Activated CD8-positive, alpha-beta memory T cell treated with anti-CD3 and anti-CD28 coated beads, Interleukin-2, amount 50 U/mL, for 4 hours (primary cell): Measurements from ENCODE around the gene TFEC.
"Not testable (repeated sequence)": the region's sequence is repeated elsewhere in the genome, so short reads cannot be mapped to it uniquely, and the experiment has no call there.

Experiments used
- DNase-seq: peaks from one replicate; pipeline ENCODE4 v3.0.0-alpha.2; 2020

Gene TFEC, protein sequence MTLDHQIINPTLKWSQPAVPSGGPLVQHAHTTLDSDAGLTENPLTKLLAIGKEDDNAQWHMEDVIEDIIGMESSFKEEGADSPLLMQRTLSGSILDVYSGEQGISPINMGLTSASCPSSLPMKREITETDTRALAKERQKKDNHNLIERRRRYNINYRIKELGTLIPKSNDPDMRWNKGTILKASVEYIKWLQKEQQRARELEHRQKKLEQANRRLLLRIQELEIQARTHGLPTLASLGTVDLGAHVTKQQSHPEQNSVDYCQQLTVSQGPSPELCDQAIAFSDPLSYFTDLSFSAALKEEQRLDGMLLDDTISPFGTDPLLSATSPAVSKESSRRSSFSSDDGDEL

DNA sequence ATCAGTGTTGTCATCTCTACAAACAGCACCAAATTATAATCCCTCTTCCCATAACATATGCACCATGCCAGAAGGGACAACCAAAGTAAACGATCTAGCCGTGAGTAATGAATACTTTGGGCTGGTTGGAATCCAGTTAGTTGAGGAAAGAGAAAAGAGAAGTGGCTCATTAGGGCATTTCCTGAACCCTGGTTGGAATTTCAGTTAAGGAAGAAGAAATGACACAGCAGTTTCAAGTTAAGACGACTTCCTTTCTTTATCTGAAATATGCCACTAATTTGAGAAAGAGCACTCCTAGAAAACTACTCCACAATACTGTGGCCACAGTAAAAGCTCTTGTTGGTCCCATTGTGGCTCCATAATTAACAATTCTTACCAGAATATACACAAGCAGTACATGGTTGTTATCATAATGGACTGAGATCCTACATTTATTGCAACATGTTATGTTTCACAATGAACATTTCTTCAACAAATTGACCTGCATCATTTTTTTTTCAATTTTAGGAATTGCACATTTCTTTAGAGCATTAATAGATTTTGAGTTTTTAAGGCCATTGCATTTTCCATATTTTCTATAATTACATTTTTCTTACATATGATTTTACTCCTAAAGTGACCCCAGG lies at the start of gene TFEC:
Gene TFEC, minus strand, starts transcription at position 113 of the 626 bp plus-strand sequence. CDS start 46,322 bp downstream, outside the sequence.
- DNase-seq: no peak

DNA sequence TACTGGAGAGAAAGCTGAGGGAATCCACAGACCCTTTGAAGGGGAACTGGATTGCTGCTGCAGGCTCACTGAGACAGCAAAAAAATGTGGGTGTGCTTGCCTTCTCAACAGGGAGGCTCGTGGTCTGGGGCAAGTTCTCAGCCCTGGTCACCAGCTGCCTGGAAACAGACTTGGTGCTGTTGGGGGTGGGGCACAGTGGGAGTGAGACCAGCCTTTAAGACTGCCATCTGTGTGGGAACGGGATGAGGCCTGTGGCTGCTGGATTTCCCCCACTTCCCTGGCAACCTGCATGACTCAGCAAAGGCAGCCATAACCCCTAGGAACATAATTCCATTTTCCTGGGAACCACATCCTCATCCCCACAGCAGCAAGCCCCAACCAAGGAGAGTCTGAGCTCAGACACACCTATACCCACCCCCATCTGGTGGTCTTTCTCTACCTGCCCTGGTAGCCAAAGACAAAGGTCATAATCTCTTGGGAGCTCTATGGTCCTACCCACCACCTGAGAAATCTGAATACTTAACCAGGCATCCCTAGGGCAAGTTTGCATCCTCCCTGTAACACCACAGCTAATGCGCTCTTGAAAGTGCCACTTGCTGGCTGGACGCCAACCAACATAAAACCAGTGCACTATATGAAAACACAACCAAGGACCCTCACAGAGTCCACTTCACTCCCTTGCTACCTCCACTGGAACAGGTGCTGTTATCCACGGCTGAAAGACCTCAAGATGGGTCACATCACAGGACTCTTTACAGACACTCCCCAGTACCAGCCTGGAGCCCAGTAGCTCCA lies 45.0 kb upstream of the TFEC start:
- DNase-seq: no peak

DNA sequence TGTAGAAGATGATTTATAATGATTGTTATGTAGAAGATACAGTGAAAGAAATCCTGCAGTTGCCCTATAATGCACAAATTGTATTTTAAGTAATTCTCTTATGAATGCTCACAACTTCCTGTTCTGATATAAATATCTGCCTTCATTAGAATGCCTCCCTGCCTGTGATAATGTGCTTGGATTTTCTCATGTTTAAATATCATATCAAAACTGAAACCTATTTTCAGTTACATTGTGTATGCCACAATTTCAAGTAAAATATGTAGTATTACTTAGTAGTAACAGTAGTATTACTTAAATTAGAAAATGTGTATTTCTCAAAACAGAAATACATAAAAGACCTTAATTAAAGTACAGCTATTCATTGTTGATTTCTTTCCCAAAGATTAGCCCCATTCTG lies 41.1 kb upstream of the TFEC start:
- no peak for DNase-seq

DNA sequence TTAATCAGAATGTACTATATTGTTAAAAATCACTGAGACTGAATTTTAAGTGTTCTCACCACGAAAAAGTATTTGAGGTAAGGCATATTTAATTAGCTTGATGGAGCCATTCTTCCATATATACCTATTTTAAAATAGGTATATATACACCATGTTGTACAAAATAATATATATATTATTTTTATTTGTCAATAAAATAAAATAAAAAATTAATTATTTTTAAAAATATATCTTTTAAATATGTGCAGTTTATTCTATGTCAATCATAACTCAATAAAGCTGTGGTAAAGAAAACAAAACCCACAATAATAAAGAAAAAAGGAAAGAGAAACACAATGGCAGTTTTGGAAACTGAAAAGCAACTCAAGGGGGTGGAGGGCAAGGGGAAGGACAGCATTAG lies 33.6 kb upstream of the TFEC start:
- no peak for DNase-seq

DNA sequence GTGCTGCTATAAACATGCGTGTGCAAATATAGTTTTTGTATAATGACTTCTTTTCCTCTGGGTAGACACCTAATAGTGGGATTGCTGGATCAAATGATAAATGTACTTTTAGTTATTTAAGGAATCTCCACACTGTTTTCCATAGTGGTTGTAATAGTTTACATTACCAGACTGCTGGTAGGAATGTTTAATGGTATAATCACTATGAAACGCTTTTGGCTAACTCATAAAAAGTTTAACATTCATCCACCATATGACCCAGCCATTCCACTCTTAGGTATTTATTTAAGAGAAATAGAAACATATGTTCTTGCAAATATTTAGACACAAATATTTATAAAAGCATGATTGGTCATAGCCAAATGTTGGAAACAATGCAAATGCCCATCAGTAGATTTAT lies 32.1 kb upstream of the TFEC start:
- no peak for DNase-seq

DNA sequence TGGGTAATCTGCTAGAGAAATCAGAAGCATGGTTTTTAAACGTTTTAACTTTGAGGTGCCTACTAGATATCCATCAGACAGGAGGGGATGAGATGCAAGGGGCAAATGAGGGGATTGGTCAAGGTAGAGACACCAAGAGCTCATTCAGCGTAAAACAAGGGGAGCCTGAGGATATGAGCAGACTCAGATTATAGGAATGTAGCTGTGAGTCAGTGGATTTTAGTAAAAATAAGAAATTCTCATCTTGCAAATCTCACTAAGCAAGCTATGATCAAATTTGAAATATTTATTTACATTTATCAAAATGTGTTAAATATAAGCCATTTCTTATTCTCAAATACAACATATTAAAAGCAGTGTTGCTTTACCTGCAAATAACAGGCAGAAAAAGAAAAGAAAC lies 21.4 kb upstream of the TFEC start:
- no peak for DNase-seq

DNA sequence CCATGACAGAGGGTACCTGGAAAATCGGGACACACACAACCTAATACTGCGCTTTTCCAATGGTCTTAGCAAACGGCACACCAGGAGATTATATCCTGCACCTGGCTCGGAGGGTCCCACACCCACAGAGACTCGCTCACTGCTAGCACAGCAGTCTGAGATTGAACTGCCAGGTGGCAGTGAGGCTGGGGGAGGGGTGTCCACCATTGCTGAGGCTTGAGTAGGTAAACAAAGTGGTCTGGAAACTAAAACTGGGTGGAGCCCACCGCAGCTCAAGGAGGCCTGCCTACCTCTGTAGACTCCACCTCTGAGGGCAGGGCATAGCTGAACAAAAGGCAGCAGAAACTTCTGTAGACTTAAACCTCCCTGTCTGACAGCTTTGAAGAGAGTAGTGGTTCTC lies 16.7 kb upstream of the TFEC start:
- not testable (repeated sequence) for DNase-seq

DNA sequence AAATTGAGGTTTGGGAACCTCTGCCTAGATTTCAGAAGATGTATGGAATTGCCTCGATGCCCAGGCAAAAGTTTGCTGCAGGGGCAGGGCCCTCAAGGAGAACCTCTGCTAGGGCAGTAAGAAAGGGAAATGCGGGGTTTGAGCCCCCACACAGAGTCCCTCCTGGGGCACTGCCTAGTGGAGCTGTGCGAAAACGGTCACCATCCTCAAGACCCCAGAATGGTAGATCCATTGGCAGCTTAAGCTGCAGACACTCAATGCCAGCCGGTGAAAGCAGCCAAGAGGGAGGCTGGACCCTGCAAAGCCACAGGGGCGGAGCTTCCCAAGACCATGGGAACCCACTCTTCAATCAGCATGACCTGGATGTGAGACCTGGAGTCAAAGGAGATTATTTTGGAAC lies 15.0 kb upstream of the TFEC start:
- no peak for DNase-seq

DNA sequence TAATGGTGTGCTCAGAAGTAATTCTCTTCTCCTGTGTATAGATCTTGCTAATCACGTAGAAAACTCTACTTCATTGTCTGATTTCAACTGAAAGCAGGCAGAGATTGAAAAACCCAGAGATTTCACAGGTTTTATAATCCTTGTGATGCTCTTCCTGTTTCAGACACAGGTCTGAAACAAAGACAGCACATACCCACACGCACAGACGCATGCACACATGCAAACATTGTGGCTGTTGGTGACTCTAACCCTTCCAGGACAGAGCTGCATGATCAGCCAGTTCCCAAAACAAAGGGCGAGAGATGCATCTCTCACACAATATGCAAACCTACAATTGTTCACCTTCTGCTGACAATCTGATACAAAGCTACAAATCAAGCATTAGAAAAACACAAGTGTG lies 11.1 kb upstream of the TFEC start:
- DNase-seq: no peak

DNA sequence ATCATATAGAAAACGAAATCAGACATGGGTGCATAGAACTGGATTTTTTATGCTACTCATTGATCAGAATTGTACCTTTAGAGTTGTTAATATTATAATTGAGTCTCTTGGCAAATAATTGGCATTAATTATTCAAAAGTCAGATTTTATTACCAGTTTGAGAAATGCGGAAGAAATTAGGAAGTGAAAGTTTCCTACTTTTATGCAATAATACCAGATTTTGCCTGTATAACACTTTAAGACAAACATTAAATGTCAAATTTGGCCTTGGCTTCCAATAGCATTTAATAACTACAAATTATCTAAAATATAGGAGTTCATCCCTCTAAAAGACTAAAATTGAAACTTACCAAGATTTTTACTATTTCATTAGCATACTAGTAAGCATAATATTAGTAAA lies 6.8 kb upstream of the TFEC start:
- no peak for DNase-seq

DNA sequence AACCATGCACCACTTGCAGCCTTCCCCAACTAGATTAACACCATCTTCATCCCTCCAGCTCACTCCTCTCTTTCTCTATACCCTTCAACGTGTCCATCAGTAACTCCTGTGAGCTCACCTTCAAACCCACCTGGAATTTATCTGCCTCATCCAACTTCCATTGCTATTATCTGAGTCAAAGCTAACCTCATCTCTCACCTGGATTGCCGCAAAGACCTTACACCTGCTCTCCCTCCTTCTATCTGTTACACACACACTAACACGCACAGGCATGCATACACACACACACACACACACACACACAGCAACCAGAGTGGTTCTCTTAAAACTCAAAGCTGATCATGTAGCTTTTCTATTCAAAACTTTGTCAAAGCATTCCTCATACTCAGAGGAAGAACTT lies 3.8 kb upstream of the TFEC start:
- DNase-seq: no peak

DNA sequence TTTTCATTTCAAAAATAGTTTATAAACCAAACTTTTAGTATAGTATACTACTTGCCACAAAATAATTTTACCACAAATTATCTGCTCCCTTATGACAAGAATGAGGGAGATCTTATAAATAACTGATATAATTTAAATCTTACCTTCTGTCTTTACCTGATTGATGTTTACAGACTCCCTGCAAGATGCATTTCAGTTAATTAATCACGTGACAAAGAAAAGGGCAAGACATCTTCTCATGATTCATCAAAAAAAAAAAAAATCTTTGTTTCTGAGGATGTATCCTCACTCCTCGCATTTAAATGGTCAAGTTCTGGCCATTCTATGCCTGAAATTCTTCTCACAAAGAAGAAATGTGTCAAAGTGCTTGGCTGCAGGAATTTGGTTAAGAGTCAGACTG lies 2.3 kb upstream of the TFEC start:
- DNase-seq: no peak

DNA sequence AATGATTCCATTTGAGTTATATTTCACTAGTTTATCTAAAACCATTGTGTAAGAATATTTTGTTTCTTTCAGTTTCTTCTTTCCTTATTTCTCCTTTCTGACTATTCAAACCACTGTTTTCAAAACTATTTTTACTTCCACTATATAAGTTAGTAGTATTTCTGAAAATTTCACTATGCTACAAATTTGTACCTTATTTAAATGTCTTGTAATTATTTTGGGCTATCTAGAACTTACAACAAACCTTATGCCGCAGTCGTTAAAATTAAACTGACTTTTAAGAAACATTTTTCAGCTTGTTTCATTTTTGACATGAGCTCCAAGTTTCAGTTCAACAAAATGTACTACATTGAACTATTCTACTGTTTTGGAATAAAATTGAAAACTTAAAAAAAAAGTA lies 1.8 kb downstream of the TFEC start:
- DNase-seq: no peak

DNA sequence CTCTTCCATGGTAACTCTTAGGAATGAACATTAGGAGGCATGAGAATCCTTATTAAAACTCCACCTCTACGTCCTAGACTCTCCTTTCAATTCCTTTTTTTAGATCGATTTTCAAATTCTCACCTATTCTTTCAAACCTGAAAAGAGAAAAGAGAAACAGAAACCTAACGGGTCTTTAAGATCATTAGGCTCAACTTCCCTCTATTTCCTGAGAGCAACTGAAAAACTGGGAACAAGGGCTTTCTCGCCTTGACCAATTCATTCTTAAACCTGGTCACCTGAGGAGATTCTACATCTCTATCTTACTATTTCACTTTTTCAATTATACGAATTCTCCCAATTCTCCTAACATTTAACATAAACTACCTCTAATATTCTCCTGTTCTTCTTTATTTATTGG lies 2.8 kb downstream of the TFEC start:
- no peak for DNase-seq

DNA sequence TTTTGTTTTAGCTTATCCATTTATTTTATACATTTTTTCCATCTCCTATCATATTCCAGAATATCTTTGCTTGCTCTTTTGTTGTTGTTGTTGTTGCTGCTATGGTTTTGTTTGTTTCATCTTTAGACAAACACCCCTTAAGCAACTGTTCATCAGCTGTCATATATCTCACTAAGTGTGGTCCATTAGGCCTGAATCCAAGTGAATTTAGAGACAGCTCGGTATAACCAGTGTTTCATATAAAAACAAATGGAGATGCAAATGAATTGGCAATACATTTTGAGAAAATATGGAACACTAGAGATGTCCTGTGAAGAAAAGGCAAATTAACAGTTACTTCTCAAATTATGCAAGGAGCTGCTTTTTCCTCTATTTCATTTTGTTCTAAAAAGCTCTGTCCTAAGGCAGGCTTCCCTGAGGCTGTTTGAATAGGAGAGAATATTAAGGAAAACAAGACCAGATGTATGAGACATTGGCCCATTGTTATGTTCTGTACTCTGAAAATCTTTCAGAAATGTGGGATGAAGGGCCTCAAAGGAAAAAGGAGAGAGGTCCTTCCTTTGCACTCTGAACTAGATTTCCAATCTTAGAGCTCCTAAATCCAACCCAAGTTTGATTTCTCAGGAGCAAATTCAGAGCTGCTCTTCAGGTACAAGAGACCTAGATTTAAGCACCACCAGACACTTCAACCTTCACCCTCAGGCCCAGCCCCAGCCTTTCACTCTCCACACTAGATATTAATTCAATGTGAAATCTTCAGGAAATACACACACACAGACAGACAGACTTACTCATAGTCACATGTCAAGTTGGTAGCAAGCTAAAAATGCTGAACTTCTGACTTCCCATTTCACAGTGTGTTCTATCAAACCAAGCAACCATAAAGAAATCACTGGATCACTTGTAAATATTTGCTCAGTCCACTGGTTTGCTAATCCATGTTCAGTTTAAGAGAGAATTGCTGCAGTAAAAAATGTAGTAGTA lies 5.4 kb downstream of the TFEC start:
- no peak for DNase-seq

DNA sequence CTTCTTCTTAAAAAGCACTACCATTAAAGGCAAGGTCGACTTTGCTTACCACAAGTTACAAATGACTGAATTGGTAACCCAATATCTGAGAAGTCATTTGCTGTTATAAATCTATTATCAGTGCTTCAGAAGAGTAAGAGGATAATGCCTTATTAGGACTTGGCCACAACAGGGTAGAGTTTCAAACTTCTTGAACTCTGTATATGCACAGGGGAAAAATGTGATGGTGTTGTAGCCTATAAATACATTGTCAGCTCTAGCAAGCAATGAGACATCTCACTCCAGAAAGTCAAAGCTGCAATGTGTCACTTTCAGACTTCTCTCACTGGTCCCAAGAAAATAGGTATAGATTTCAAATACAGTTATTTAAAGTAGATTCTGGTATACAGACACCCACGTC lies 9.3 kb downstream of the TFEC start:
- DNase-seq: no peak

DNA sequence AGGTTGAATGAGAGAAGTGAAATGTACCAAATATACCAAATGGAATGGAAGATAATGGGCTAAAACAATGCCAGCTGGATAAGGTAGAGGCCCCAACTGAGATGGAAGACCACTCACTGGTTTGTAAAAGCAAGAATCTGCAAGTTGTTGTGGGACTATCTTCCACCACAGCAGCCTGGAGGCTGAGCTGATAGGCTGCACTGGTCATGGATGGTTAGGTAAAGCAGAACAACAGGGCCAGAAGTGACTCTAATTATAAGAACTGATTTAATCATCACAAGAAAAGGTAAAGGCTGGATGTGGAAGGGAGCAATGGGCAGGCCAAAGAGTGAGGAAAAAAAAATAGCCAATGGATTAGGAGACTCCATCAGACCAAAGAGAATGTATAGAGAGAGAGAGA lies 11.8 kb downstream of the TFEC start:
- no peak for DNase-seq

DNA sequence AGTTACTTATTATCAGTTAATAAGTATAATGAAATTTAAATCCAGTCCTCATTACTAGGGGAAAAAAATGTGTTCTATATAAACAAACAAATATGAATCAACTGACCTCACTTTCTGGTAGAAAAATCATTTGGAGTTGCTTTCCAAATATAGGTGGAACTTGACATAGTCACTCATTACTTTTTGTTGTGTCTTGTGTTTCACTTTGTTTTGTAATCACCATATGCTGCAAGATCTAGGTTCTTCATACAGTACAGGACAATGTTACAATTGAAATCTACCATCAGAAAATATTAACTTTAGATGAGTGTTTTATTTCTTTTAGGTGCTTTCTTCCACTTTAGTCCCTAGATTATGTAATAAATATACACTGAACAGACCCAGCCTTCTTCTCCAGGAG lies 16.9 kb downstream of the TFEC start:
- no peak for DNase-seq

DNA sequence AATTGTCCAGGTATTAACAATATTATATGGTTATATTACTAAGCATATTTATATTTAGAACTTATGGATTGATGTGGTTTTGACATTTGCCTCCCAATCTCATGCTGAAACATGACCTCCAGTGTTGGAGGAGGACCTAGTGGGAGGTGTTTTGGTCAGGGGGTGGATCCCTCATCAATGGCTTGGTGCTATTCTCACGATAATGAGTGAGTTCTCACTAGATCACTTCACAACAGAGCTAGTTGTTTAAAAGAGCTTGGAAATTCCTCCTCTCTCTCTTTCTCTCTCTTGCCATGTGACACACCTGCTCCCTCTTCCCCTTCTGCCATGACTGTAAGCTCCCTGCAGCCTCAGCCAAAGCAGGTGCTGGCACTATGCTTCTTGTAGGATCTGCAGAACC lies 19.0 kb downstream of the TFEC start:
- DNase-seq: no peak

DNA sequence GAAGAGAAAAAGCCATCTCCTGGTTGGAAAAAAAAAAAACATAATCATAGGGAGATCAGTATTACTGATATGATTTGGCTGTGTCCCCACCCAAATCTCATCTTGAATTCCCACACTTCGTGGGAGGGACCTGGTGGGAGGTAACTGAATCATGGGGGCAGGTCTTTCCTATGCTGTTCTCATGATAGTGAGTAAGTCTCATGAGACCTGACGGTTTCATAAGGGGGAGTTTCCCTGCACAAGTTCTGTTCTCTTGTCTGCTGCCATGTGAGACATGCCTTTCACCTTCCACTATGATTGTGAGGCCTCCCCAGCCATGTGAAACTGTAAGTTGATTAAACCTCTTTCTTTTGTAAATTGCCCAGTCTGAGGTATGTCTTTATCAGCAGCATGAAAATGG lies 25.8 kb downstream of the TFEC start:
- DNase-seq: not testable (repeated sequence)

DNA sequence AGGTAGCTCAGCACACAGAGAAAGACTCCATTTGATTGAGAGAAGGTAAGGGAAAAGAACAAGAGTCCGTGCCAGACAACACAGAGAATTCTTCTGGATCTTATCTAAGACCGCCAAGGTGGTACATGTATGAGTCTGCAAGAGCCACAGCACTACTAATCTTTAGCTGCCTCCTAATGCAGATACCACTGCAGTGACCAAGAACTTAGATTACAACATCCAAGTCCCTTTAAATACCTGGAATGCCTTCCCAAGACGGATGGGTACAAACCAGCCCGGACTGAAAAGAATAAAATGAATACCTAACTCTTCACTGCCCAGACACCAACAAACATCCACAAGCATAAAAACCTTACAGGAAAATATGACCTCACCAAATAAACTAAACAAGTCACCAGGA lies 33.3 kb downstream of the TFEC start:
- DNase-seq: no peak

DNA sequence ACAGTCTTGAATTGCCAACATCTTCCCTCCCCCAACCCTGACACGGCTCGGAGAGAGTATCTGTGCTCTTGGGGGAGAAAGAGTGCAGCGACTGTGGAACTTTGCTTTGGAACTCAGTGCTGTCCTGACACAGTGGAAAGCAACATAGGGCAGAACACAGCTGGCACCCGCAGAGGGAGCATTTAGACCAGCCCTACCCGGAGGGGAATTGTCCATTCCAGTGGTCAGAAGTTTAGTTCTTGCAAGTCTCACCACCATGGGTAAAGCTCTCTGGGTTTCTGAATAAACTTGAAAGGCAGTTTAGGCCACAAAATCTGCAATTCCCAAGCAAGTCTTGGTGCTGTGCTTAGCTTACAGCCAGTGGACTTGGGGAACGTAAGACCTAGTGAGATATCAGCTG lies 34.9 kb downstream of the TFEC start:
- DNase-seq: no peak

DNA sequence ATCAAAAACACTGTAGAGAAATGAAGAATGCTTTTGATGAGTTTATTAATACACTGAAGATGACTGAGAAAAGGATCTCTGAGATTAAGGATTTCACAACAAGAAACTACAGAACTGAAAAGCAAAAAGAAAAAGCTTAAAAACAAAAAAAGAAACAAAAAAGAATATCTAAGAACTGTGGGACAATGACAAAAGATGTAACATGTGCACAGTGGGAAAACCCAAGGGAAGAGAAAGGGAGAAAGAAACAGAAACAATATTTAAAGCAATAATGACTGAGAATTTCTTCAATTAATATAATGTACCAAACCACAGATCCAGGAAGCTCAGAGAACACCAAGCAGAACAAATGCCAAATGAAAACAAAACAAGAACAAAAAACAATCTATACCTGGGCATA lies 42.2 kb downstream of the TFEC start:
- DNase-seq: no peak
